GM18505 (cell line): ENCODE results near the gene SPATS2.

Source experiments
- ATAC-seq: cut with Tn5 transposase; IDR thresholded peaks from one replicate; pipeline ENCODE4 v1.9.1; 2021; ENCODE audit not compliant: unreplicated experiment
- POLR2A ChIP-seq: IDR thresholded peaks from 4 replicates; pipeline ENCODE4 v1.6.1; 2011; ENCODE audit warnings: borderline replicate concordance; ENCODE audit not compliant: insufficient read depth, insufficient read length; ENCODE audit errors: extremely low read depth

SPATS2 gene

GRCh38 chr12:49549735-49550692, 182.8 kb downstream of the SPATS2 start:
- ATAC-seq: no peak
- no peak for TF ChIP-seq POLR2A

- ATAC-seq: no peak
- TF ChIP-seq POLR2A: no peak
These were observed 183.5 kb downstream of the SPATS2 start for GRCh38 chr12:49550693-49551252.

DNA sequence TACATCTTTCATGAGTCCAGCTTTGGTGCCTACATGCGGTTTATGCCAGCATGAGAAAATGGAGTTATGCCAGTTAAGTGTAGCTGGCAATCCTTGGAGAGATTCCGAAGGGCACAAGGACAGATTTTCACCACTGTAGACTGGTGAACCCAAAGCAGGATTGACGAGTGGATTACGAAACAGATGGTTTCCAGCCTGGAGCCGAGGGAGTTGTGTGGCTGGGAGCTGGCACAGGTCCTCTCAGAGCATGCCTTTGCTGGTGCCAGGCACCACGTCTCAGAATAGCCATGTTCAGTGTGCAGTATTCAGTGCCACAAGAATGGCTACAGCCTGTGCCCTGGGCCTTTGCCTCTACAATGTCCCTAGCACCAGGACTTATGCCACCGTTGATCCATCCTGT, 184.8 kb downstream of the SPATS2 start:
- no peak for TF ChIP-seq POLR2A
- no peak for ATAC-seq

- no peak for ATAC-seq
- no peak for TF ChIP-seq POLR2A
These were observed 185.2 kb downstream of the SPATS2 start for GRCh38 chr12:49552425-49552824.

GRCh38 chr12:49552899-49553298, 185.6 kb downstream of the SPATS2 start:
- ATAC-seq: no peak
- TF ChIP-seq POLR2A: no peak

DNA sequence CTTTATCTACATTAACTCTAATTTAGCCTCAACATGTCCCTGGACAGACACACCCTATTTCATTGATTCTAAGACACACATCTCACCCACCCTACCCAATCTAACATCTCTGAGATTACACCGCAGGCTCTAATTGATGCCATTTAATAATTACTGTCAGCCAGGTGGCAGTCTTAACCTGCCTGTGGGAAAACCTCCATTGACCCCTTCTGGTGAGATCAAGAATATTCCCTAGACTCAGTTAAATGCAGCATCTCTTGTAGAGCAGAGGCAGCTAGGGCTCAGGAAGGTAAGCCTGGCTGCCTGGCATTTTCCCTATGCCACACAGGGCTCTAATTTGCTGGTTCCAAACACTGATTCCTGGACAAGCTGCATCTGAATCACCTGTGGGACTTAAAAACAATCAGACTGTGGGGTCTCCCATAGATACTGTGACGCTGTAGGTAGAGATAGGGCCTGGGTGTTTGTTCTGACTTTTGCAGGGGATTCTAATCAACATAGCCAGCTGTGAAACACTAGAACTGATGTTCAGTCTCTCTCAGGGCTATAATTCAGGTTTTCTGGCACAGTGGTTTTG, 186.3 kb downstream of the SPATS2 start:
- no peak for ATAC-seq
- TF ChIP-seq POLR2A: no peak

DNA sequence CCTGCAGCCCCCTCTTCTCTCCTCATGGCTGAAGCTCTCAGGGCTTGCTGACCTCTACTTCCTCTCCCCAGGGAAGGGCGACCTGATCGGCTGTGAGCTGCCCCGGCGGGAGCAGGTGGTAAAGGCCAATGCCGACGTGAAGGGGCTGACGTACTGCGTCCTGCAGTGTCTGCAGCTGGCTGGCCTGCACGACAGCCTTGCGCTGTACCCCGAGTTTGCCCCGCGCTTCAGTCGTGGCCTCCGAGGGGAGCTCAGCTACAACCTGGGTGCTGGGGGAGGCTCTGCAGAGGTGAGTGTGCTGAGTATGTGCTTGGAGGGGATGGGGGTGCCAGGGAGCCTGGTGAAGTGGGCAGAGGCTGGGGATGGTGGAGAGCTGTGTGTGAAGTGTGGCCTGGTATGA, 187.0 kb downstream of the SPATS2 start:
- TF ChIP-seq POLR2A: no peak
- ATAC-seq: no peak

- no peak for TF ChIP-seq POLR2A
- no peak for ATAC-seq
These were observed 188.5 kb downstream of the SPATS2 start for GRCh38 chr12:49555631-49556390.

- no peak for TF ChIP-seq POLR2A
- ATAC-seq: no peak
These were observed 189.3 kb downstream of the SPATS2 start for GRCh38 chr12:49556391-49557186.

DNA sequence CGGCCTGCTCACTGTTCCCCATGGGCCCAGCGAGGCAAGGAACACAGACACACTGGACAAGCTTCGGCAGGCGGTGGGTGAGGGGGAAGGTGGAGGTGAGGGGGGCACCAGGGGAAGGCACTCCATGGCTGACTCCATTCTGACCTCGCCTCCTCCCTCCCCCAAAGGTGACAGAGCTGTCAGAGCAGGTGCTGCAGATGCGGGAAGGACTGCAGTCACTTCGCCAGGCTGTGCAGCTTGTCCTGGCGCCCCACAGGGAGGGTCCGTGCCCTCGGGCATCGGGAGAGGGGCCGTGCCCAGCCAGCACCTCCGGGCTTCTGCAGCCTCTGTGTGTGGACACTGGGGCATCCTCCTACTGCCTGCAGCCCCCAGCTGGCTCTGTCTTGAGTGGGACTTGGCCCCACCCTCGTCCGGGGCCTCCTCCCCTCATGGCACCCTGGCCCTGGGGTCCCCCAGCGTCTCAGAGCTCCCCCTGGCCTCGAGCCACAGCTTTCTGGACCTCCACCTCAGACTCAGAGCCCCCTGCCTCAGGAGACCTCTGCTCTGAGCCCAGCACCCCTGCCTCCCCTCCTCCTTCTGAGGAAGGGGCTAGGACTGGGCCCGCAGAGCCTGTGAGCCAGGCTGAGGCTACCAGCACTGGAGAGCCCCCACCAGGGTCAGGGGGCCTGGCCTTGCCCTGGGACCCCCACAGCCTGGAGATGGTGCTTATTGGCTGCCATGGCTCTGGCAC, 190.1 kb downstream of the SPATS2 start:
- ATAC-seq: no peak
- TF ChIP-seq POLR2A: no peak

DNA sequence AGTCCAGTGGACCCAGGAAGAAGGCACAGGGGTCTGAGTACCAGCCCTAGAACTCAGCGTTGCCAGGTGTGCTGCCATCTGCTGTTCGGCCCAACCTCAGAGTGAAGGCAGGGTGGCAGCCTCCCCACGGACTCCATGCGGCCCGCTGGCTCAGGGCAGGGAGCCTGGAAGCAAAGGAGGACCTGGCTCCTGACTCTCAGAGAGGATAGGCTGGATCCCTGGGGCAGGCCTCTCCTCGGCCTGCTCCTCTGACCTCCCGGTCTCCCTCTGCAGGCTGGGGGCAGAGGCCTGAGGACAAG, 190.6 kb downstream of the SPATS2 start:
- TF ChIP-seq POLR2A: no peak
- no peak for ATAC-seq

GRCh38 chr12:49558526-49558925, 191.3 kb downstream of the SPATS2 start:
- no peak for ATAC-seq
- no peak for TF ChIP-seq POLR2A
